Measurements from ENCODE around the gene GGCT. TPM values are rescaled to one million over a fixed set of nuclear protein-coding genes. Genes with fewer than 3 reads are reported as not detected.

The GGCT gene
- total RNA-seq, 1 experiment from 2014 or later, result 52.2 TPM

DNA sequence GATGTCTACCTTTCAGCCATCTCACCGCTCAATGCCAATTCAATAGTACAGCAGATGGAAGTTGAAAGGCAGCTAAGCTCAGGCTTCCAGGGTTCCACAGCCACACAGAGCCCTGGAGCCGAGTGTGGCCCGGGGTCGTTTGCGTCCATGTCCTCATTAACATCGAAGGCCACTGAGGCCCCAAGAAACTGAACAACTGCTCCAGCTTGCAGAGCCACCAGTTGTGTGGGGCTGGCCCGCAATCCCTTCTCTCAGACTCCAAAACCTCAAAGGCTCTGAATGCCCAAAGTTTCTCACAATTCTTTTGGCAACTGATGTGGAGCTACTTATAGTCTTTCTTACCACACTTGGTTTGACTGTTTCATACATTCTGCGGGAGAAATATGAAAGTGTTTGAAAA is 57.2 kb downstream of the GGCT start:
- Histone ChIP-seq H3K27me3 (ENCODE audit: control insufficient read depth, insufficient read depth, low read length) (no peaks in the 10 kb centered on the region), H3K4me1 (ENCODE audit: control insufficient read depth, insufficient read depth, low read length) (no peaks in the 10 kb centered on the region), H3K9me3 (ENCODE audit: control insufficient read depth, insufficient read depth, low read depth, low read length) (no peaks in the 10 kb centered on the region), H3K36me3 (ENCODE audit: control insufficient read depth, insufficient read depth, low read length) (no peaks in the 10 kb centered on the region), H3K4me3 (ENCODE audit: low read depth in 2 of 2, low read length in 2 of 2) (no peak overlapping the region), H3K27ac (ENCODE audit: low read length) (no peak overlapping the region)
- CTCF ChIA-PET, result no interaction called here
- in situ Hi-C loops (cut with HindIII; ENCODE audit: low pct_unique_long_range_greater_than_20kb, low sequenced_read_pairs) (no loop called here), intact Hi-C loops (cut with micrococcal nuclease; ENCODE audit: unreplicated experiment) (no loop called here)
- no peak for DNase-seq (ENCODE audit: low read depth, low spot score)
- BruUV-seq (replicated peaks), result no TSS peak
- TF ChIP-seq, protein P1, sequence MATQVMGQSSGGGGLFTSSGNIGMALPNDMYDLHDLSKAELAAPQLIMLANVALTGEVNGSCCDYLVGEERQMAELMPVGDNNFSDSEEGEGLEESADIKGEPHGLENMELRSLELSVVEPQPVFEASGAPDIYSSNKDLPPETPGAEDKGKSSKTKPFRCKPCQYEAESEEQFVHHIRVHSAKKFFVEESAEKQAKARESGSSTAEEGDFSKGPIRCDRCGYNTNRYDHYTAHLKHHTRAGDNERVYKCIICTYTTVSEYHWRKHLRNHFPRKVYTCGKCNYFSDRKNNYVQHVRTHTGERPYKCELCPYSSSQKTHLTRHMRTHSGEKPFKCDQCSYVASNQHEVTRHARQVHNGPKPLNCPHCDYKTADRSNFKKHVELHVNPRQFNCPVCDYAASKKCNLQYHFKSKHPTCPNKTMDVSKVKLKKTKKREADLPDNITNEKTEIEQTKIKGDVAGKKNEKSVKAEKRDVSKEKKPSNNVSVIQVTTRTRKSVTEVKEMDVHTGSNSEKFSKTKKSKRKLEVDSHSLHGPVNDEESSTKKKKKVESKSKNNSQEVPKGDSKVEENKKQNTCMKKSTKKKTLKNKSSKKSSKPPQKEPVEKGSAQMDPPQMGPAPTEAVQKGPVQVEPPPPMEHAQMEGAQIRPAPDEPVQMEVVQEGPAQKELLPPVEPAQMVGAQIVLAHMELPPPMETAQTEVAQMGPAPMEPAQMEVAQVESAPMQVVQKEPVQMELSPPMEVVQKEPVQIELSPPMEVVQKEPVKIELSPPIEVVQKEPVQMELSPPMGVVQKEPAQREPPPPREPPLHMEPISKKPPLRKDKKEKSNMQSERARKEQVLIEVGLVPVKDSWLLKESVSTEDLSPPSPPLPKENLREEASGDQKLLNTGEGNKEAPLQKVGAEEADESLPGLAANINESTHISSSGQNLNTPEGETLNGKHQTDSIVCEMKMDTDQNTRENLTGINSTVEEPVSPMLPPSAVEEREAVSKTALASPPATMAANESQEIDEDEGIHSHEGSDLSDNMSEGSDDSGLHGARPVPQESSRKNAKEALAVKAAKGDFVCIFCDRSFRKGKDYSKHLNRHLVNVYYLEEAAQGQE (IDR thresholded peaks at IDR 0.05; ENCODE audit: insufficient read depth in 1 of 2, low read depth in 2 of 2, low read length in 1 of 2), result no peak
- TF ChIP-seq, protein P2, sequence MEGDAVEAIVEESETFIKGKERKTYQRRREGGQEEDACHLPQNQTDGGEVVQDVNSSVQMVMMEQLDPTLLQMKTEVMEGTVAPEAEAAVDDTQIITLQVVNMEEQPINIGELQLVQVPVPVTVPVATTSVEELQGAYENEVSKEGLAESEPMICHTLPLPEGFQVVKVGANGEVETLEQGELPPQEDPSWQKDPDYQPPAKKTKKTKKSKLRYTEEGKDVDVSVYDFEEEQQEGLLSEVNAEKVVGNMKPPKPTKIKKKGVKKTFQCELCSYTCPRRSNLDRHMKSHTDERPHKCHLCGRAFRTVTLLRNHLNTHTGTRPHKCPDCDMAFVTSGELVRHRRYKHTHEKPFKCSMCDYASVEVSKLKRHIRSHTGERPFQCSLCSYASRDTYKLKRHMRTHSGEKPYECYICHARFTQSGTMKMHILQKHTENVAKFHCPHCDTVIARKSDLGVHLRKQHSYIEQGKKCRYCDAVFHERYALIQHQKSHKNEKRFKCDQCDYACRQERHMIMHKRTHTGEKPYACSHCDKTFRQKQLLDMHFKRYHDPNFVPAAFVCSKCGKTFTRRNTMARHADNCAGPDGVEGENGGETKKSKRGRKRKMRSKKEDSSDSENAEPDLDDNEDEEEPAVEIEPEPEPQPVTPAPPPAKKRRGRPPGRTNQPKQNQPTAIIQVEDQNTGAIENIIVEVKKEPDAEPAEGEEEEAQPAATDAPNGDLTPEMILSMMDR (IDR thresholded peaks at IDR 0.05), result no peak
- TF ChIP-seq POLR2AphosphoS5 (IDR thresholded peaks at IDR 0.05; ENCODE audit: low read depth, low read length), result no peak
- no peak for TF ChIP-seq SIN3A (IDR thresholded peaks at IDR 0.05; ENCODE audit: borderline replicate concordance, insufficient read depth, low read depth, low read length)
- no peak for TF ChIP-seq TCF7L2 (IDR thresholded peaks at IDR 0.05; ENCODE audit: low read depth, low read length)
- no peak for ATAC-seq
- POLR2A ChIA-PET, result no interaction called here

Other genes starting within 250 kb of the GGCT start
- gene ZNRF2, start 220.2 kb downstream of the GGCT start, total RNA-seq (2021; ENCODE audit: unreplicated experiment), result 22.1 TPM
- gene NOD1, start 26.0 kb downstream of the GGCT start, total RNA-seq (2021; ENCODE audit: unreplicated experiment), result 8.1 TPM
- 271 TPM for gene GARS1, start 90.0 kb upstream of the GGCT start, total RNA-seq (2021; ENCODE audit: unreplicated experiment)
- not detected for gene CRHR2, start 177.6 kb upstream of the GGCT start, total RNA-seq (2021; ENCODE audit: unreplicated experiment)
- 0.13 TPM for gene INMT, start 247.3 kb upstream of the GGCT start, total RNA-seq (2021; ENCODE audit: unreplicated experiment)

Data from Panc1 (cell line).